LHCN-M2 (cell line): ENCODE measurements around the gene LRRTM4. TPM values are rescaled to one million over a fixed set of nuclear protein-coding genes. Genes with fewer than 3 reads are reported as not detected.
"Not testable (repeated sequence)": the region's sequence is repeated elsewhere in the genome, so short reads cannot be mapped to it uniquely, and the experiment has no call there.

ENCODE experiments used
- DNase-seq: peaks from one replicate; pipeline ENCODE4 v3.0.0-alpha.2; 2012; ENCODE audit warnings: low read depth
- total RNA-seq: library from RNA; depleted of rRNA; stranded (reverse); fragments of >200 nt; gene quantifications from 2 replicates; pipeline ENCODE4 v1.2.3, GENCODE V29; 2014

Gene LRRTM4
- total RNA-seq, 1 experiment from 2014 or later = not detected

GRCh38 chr2:77086478-77086877, 435.7 kb downstream of the LRRTM4 start:
- DNase-seq = no peak

DNA sequence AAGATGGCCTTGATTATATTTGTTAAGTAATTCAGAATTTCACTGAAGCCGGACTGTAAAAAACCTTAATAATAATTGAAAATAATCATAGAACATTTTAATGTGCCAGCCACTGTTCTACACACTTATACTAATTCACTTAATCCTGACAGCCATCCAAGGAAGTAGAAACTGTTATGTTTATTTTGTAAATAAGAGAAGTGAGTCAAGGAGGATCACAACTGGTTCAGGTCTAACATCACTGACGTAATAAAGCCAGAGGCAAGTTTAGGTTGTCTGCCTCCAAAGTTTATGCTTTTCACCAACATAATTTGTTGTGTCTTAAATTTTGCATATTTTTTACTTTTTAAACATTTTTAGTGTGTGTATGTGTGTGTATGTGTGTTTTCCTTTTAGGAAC, 436.1 kb downstream of the LRRTM4 start:
- no peak for DNase-seq

DNA sequence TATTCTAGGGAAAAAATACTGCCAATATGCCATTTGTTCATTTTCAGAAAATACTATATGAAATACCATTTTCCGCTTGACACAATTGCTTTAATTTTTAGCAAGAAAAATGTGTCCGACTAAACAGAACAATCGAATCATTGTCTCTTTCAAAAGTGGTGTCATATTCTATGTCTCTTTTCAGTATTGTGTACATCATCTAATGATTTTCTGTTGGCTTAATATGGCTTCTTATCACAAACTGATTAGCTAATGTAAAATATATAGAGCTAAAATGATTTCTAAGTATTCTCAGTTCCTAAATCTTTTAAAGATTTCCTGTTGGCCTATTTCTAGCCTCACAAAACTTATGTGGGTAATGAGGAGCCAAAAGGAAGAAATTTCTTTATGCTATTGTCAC, 436.6 kb downstream of the LRRTM4 start:
- no peak for DNase-seq

GRCh38 chr2:77081597-77081996, 440.6 kb downstream of the LRRTM4 start:
- DNase-seq = no peak

GRCh38 chr2:77064324-77064723, 457.9 kb downstream of the LRRTM4 start:
- no peak for DNase-seq

DNA sequence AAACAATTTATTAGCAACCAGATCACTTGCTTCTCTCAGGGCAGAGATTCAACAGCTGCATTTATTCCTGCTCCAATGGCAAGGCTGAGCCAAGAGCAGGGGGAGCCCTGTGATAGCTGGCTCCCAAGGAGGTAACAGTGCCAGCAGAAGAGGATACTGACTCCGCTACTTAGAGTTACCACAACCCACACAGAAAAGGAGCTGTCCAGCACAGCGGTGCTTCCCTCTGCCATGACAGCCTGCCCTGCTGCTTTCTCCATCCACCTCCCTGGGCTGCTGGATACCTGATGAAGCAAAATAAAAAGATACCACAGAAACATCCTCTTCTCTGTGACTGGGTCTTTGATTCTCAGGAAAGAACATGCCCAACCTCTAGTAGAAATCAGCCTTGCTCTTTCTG, 467.2 kb downstream of the LRRTM4 start:
- no peak for DNase-seq

- DNase-seq = no peak
These were observed 475.8 kb downstream of the LRRTM4 start for GRCh38 chr2:77046339-77046738.

DNA sequence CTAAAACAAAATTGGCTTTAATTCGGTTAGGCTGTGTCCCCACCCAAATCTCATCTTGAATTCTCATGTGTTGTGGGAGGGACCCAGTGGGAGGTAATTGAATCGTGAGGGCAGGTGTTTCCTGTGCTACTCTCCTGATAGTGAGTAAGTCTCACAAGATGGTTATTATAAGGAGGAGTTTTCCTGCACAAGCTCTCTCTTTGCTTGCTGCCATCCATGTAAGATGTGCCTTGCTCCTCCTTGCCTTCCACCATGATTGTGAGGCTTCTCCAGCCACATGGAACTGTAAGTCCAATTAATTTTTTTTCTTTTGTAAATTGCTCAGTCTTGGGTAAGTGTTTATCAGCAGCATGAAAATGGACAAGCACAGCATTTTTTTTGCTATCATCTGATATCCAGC, 476.7 kb downstream of the LRRTM4 start:
- not testable (repeated sequence) for DNase-seq

DNA sequence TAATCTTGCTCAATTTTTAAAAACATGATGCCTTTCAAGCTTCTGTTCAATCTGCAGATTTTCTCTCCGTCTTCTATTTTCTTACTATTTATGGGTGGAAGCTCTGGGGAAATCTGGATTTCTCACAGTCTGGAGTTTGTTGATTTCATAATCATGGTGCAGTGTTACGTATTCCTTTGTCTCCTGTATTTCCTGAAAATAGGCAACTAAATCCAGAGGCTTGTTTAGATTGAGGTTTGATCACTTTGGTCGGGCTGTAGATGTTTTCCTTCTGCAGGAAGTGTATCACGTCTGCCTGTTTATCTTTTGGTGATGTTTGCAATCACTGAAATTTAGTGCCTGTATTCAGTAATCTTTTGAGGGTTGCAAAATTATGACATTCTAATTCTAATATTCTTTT, 487.7 kb downstream of the LRRTM4 start:
- DNase-seq = no peak

DNA sequence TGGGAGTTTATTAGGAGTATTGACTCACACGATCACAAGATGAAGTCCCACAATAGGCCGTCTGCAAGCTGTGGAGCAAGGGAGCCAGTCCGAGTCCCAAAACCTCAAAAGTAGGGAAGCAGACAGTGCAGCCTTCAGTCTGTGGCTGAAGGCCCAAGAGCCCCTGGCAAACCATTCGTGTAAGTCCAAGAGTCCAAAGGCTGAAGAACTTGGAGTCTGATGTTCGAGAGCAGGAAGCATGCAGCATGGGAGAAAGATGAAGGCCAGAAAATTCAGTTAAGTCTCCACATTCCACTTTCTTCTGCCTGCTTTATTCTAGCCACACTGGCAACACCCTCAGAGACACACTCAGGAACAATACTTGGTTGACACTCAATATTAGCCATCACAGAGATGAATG, 492.9 kb downstream of the LRRTM4 start:
- not testable (repeated sequence) for DNase-seq

DNA sequence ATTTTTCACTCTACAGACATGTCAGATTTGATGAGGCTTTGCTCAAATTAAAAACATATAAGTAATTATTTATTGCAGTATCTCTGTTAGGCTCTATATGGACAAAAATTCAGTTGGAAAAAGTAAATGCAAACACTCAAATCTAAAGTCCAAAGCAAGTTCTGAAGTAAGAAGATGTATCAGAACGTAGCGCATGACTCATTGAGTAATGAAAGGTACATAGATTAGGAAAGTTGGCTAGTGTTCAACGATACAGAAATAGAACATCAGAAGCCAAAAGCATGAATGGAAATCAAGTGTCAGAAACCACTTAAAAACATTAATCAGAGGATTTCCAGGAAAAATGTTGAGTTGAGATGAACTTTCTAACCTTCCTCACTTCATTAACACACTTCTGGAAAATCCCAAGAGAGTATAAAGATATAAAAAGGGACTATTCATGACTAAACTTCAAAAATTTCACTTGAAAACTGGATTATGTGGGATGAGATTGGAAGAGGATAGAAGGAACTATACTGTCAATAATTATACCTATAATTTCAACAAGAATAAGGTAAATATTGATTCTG, 494.1 kb downstream of the LRRTM4 start:
- no peak for DNase-seq

DNA sequence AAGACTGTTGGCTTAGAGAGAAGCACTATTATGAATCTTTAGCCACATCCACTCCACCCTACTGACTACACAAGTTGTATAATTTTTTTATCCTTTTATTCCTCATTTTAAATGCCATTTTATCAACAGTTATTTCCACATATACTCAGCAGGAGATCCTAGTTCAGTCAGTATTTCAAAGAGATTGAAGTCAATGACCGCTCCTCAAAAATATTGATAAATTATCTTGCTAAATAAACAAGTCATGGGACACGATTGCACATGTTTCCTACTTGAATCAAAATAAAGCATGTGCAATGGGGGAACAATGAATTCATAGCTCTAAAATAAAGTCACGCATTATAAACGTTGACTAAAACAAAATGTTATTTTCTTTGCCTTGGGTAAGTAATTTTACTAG, 496.5 kb downstream of the LRRTM4 start:
- DNase-seq = no peak

DNA sequence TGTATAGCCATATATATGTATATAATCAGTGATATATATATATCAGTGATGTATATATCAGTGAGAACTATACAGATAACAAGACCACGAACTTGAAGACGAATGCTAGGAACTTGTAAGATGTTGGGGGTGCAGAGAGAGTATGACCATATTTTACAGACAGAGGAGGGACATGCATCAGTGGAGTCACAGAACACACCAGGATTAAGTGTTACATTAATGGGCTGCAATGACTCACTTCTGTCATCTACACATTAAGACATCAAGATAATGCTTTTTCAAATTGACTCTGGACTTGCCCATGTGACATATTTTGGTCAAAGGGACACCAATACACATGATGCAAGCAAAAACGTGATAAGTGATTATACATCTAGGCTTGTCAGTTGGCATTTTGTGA, 501.0 kb downstream of the LRRTM4 start:
- DNase-seq = no peak

- no peak for DNase-seq
These were observed 504.0 kb downstream of the LRRTM4 start for GRCh38 chr2:77018219-77018618.

DNA sequence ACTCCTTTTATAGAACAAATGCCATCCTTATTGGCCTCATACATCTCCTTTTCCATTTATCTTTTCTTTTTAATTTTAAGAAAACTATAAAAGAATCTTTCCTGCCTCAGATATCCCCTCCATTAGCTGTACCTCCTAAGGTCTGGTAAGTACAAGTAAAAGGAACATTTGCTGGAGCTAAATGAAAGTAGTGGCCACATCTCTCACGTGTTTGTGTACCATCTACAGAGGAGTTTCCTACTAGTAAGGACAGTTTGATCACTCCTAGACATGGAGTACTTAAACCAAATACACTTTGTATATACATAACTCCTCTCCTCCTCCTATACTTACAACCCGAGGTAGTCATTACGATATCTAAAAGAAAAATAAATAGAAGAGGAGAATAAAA, 504.8 kb downstream of the LRRTM4 start:
- DNase-seq = no peak

GRCh38 chr2:77016443-77017354, 505.5 kb downstream of the LRRTM4 start:
- no peak for DNase-seq

DNA sequence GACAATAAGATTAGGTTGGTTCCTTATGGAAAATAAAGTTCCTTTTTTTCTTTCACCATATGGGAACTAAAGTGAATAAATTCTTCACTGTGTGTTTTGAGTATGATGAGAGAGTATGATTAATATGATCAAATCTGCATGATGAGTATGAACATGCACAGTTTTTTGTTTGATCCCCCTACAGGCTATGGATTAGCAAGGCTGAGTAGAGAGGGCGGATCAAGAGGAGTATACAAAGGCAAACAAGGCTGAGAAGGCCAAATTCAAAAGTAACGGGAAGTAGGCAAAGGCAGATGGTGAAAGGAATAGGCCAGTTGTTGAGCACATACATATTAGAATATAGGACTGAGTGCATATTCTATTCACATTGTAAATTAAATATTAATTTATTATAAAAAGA, 508.2 kb downstream of the LRRTM4 start:
- no peak for DNase-seq

- no peak for DNase-seq
These were observed 508.7 kb downstream of the LRRTM4 start for GRCh38 chr2:77013457-77013856.

DNA sequence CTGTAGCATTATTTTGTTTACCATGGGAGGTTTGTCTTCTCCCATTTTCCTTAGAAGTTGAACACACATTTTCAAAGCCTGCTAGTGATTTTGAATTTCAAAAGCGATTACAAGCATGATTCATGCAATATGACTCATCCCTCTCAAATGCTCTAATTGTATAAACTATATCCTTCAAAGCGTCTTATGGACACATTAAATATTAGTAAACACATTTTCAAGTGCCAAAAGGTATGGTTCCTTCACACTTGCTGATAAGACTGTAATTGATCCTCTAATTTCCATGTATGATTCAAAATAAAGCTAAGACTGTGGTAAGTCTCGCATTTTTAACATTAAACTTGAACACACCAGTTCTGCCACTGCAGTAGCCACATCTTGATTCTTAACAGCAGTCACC, 512.9 kb downstream of the LRRTM4 start:
- DNase-seq = no peak

GRCh38 chr2:77008853-77009252, 513.3 kb downstream of the LRRTM4 start:
- no peak for DNase-seq

- no peak for DNase-seq
These were observed 514.5 kb downstream of the LRRTM4 start for GRCh38 chr2:77007686-77008085.

DNA sequence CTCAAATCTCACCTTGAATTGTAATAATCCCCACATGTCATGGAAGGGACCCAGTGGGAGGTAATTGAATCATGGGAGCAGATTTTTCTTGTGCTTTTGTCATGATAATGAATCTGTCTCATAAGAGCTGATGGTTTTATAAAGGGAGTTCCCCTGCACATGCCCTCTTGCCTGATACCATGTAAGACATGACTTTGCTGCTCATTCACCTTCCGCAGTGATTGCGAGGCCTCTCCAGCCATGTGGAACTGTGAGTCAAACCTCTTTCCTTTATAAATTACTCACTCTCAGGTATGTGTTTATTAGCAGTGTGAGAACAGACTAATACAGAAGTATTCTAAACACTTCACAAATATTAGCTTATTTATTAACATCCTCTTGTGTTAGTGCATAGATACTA, 516.7 kb downstream of the LRRTM4 start:
- no peak for DNase-seq

- DNase-seq = no peak
These were observed 520.3 kb downstream of the LRRTM4 start for GRCh38 chr2:77001895-77002294.
